ENCODE measurements around the gene LIN7A.

Gene LIN7A

GRCh38 chr12:80846952-80847351 lies 90.8 kb downstream of the LIN7A start:
- Histone ChIP-seq H4K20me1 (ENCODE audit: insufficient read depth, low read length, poor library complexity, severe bottlenecking) (no peaks in the 10 kb centered on the region), H3K9ac (ENCODE audit: low read depth, low read length, poor library complexity, severe bottlenecking) (no peak overlapping the region), H3F3A (ENCODE audit: low read depth) (no peaks in the 10 kb centered on the region), H3K9me3 (ENCODE audit: insufficient read depth, low read depth, low read length) (no peaks in the 10 kb centered on the region), H3K4me1 (ENCODE audit: insufficient read depth, low read length, poor library complexity, severe bottlenecking) (no peaks in the 10 kb centered on the region), H3K27me3 (ENCODE audit: insufficient read depth, low read length, poor library complexity, severe bottlenecking) (no peaks in the 10 kb centered on the region), H3K9me2 (replicated peaks; ENCODE audit: low read depth, low read length) (no peaks in the 10 kb centered on the region), H3K79me2 (ENCODE audit: insufficient read depth, low read length) (no peaks in the 10 kb centered on the region), H3K4me2 (ENCODE audit: low read depth, low read length, poor library complexity, severe bottlenecking) (no peak overlapping the region), H2AFZ (ENCODE audit: low read length) (no peak overlapping the region), H3K36me3 (ENCODE audit: insufficient read depth, low read length) (no peaks in the 10 kb centered on the region), H3K4me3 (ENCODE audit: low read length, poor library complexity, severe bottlenecking) (no peak overlapping the region)
- TF ChIP-seq EZH2phosphoT487 (IDR thresholded peaks at IDR 0.05; ENCODE audit: borderline replicate concordance) (no peak), CTCF (conservative IDR thresholded peaks at IDR 0.05; ENCODE audit: low read length) (no peak)

DNA sequence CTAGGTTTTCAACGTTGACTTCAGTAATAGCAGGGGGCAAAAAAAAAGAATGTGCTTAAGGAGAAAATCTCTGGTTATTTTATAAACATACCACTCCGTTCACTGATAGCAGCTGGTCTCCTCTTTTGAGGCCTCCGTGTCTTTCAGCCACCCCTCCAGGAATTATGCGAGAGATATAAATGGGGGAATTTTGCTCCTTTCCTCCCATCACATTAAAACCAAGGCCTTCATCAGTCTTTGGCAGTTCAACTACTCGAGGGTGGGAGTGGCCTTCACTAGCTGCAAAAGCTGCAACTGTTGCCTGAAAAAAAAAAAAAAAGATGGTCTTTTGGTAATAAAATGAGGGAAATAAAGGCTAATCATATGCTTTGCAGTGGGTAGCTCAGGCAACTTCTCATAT lies 92.1 kb downstream of the LIN7A start:
- Histone ChIP-seq H3K79me2 (ENCODE audit: insufficient read depth, low read length) (no peaks in the 10 kb centered on the region), H3K9me3 (ENCODE audit: insufficient read depth, low read depth, low read length) (no peaks in the 10 kb centered on the region), H3K4me2 (ENCODE audit: low read depth, low read length, poor library complexity, severe bottlenecking) (no peak overlapping the region), H3K9me2 (replicated peaks; ENCODE audit: low read depth, low read length) (no peaks in the 10 kb centered on the region), H3K9ac (ENCODE audit: low read depth, low read length, poor library complexity, severe bottlenecking) (no peak overlapping the region), H3K36me3 (ENCODE audit: insufficient read depth, low read length) (no peaks in the 10 kb centered on the region), H2AFZ (ENCODE audit: low read length) (no peak overlapping the region), H3K4me1 (ENCODE audit: insufficient read depth, low read length, poor library complexity, severe bottlenecking) (no peaks in the 10 kb centered on the region), H3F3A (ENCODE audit: low read depth) (no peaks in the 10 kb centered on the region), H4K20me1 (ENCODE audit: insufficient read depth, low read length, poor library complexity, severe bottlenecking) (no peaks in the 10 kb centered on the region), H3K27me3 (ENCODE audit: insufficient read depth, low read length, poor library complexity, severe bottlenecking) (no peaks in the 10 kb centered on the region), H3K4me3 (ENCODE audit: low read length, poor library complexity, severe bottlenecking) (no peak overlapping the region)
- TF ChIP-seq CTCF (conservative IDR thresholded peaks at IDR 0.05; ENCODE audit: low read length) (no peak), EZH2phosphoT487 (IDR thresholded peaks at IDR 0.05; ENCODE audit: borderline replicate concordance) (no peak)

DNA sequence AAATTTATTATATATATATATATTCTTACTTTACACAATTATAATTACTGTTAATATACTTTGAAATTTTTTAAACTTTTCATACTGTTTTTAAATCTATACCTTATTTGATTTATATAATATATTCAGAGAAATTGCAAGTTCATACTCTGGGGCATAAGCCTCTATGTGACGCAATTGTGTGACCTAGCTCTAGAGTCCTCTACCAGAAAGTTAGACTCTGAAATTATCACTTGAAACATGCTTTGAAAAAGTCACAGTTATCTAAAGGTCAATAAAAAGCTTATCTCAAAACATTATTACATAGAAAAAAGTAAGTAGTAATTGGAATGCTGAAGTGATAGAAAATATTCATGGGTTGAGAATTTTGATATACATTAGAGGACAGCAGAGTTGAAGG lies 93.8 kb downstream of the LIN7A start:
- Histone ChIP-seq H4K20me1 (ENCODE audit: insufficient read depth, low read length, poor library complexity, severe bottlenecking) (no peaks in the 10 kb centered on the region), H3K4me1 (ENCODE audit: insufficient read depth, low read length, poor library complexity, severe bottlenecking) (no peaks in the 10 kb centered on the region), H3K79me2 (ENCODE audit: insufficient read depth, low read length) (no peaks in the 10 kb centered on the region), H3K4me3 (ENCODE audit: low read length, poor library complexity, severe bottlenecking) (no peak overlapping the region), H3F3A (ENCODE audit: low read depth) (no peaks in the 10 kb centered on the region), H3K27me3 (ENCODE audit: insufficient read depth, low read length, poor library complexity, severe bottlenecking) (no peaks in the 10 kb centered on the region), H3K9me2 (replicated peaks; ENCODE audit: low read depth, low read length) (no peaks in the 10 kb centered on the region), H3K4me2 (ENCODE audit: low read depth, low read length, poor library complexity, severe bottlenecking) (no peak overlapping the region), H2AFZ (ENCODE audit: low read length) (no peak overlapping the region), H3K9ac (ENCODE audit: low read depth, low read length, poor library complexity, severe bottlenecking) (no peak overlapping the region), H3K9me3 (ENCODE audit: insufficient read depth, low read depth, low read length) (no peaks in the 10 kb centered on the region), H3K36me3 (ENCODE audit: insufficient read depth, low read length) (no peaks in the 10 kb centered on the region)
- no peak for TF ChIP-seq CTCF (conservative IDR thresholded peaks at IDR 0.05; ENCODE audit: low read length)
- TF ChIP-seq EZH2phosphoT487 (IDR thresholded peaks at IDR 0.05; ENCODE audit: borderline replicate concordance): no peak
